Psoas muscle (tissue), 8 donors: ENCODE measurements around the gene UBE2D2. TPM values are rescaled to one million over a fixed set of nuclear protein-coding genes. Genes with fewer than 3 reads are reported as not detected.

Source experiments
- ATAC-seq, 4 donors: fragments of 200-7000 bp; cut with Tn5 transposase; one replicate each; pipeline ENCODE4 v1.9.1; 2020; ENCODE audit warnings: moderate library complexity in 3 of 4, mild to moderate bottlenecking in 2 of 4
- DNase-seq, 2 donors: peaks; one replicate each; pipeline ENCODE4 v3.0.0-alpha.2; 2020
- H3K27ac ChIP-seq: fragments of 200-600 bp; one replicate; pipeline ENCODE4 v1.8.0; 2022
- H3K27me3 ChIP-seq, 3 donors: fragments of 200-600 bp in 1 of 3; one replicate each; pipeline versions ENCODE4 v1.6.1 to v1.8.0; 2013 to 2022; ENCODE audit warnings: low read length in 2 of 3, mild to moderate bottlenecking in 2 of 3, moderate library complexity in 1 of 3; ENCODE audit not compliant: insufficient read depth in 3 of 3
- H3K36me3 ChIP-seq, 2 donors: fragments of 200-600 bp in 1 of 2; one replicate each; pipeline versions ENCODE4 v1.6.1 to v1.8.0; 2013 to 2022; ENCODE audit warnings: low read depth in 1 of 2, mild to moderate bottlenecking in 1 of 2, moderate library complexity in 1 of 2; ENCODE audit not compliant: insufficient read depth in 1 of 2
- H3K4me1 ChIP-seq: fragments of 200-600 bp; one replicate; pipeline ENCODE4 v1.8.0; 2022
- H3K4me3 ChIP-seq: fragments of 200-600 bp; one replicate; pipeline ENCODE4 v1.8.0; 2022; ENCODE audit warnings: mild to moderate bottlenecking
- H3K9me3 ChIP-seq: fragments of 200-600 bp; one replicate; pipeline ENCODE4 v1.8.0; 2022
- WGBS, 3 donors: extraction: QIAGEN DNeasy Blood & Tissue Kit; methylation state at CpG; one replicate each; pipeline versions ENCODE4 v1.1.6 to v1.1.7; 2013; 5-methylcytosine and 5-hydroxymethylcytosine counted together
- intact Hi-C, 2 donors: fragments of 100-400 bp; cut with DNase I; formaldehyde crosslinking; loops; one replicate each; pipeline versions ENCODE4 v1.11.0 to v1.14.2; 2022
- polyA plus RNA-seq, 3 donors: library from polyadenylated mRNA; stranded (reverse); fragments of 200-250 nt; gene quantifications; one replicate each; pipeline ENCODE4 v1.2.3, GENCODE V29; 2013
- total RNA-seq, 4 donors: library from RNA; stranded (reverse); fragmentation: NEBNext Ultra II Directional in 2 of 4; extraction: Animal tissue kit (Norgen Biotek cat#: 25700) in 2 of 4; gene quantifications; one replicate each; pipeline versions ENCODE4 v1.2.1 to v1.2.4, GENCODE V29; 2021 to 2023
- TF ChIP-seq, protein P1 (sequence below): fragments of 200-600 bp; IDR thresholded peaks from one replicate; pipeline ENCODE4 v1.8.0; 2022; ENCODE audit warnings: antibody characterized with exemption
- donor health status: healthy with polysubstance abuse.
- donor health status: DM: no; HTN: no; CAD: no; lungs with moderate emphysema.
- donor health status: Bipolar disorder and iron deficiency.
- donor health status: healthy.
- donor health status: DM: yes; HTN: yes; CAD: no.
- donor health status: DM: no; HTN: no; CAD: no.
- donor health status: DM: no; HTN: no; CAD: no.
- donor health status: DM: yes; HTN: yes; CAD: no.

Gene UBE2D2
- total and polyA plus RNA-seq, 7 donors: 107 to 243 (median 163) TPM

DNA sequence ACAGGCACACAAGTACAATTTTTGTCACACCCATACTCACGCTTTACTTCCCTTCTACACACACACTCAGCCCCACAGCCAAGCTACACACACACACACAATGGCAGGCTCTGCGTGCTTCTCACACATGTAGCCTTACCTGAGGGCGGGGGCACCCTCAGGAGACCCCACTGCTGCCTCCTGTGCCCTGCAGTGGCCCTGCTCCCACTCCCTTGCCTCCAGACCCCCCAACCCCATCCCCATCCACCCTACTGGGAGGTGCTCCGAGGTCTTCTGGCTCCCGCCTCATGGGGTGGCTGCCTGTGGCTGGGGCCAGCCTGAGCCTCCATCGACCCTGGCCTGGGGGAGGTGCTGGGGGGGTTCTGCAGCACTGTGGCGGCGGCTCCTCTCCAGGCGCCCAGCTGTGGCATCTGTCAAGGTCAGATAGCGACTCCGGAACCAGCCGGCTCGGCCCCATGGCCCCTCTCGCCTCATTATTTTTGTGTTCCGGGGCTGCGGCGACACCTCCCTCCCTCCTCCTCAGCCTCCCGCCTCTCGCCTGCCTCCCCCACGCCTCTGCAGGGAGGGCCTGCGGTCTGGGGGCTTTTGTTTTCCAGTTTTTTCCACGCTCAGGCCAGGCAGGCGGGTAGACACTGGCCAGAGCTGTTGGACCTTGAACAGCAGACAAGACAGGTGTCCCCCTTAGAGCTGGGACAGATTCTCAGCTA is 108.7 kb downstream of the UBE2D2 start:
- TF ChIP-seq, protein P1, sequence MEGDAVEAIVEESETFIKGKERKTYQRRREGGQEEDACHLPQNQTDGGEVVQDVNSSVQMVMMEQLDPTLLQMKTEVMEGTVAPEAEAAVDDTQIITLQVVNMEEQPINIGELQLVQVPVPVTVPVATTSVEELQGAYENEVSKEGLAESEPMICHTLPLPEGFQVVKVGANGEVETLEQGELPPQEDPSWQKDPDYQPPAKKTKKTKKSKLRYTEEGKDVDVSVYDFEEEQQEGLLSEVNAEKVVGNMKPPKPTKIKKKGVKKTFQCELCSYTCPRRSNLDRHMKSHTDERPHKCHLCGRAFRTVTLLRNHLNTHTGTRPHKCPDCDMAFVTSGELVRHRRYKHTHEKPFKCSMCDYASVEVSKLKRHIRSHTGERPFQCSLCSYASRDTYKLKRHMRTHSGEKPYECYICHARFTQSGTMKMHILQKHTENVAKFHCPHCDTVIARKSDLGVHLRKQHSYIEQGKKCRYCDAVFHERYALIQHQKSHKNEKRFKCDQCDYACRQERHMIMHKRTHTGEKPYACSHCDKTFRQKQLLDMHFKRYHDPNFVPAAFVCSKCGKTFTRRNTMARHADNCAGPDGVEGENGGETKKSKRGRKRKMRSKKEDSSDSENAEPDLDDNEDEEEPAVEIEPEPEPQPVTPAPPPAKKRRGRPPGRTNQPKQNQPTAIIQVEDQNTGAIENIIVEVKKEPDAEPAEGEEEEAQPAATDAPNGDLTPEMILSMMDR: no peak
- intact Hi-C loops: no loop called here
- Histone ChIP-seq H3K27ac (peak overlapping the region; percentile 98), H3K4me1 (peaks cover 97% of the 10 kb centered on the region), H3K9me3 (no peaks in the 10 kb centered on the region), H3K27me3 (no peaks in the 10 kb centered on the region), H3K36me3 (no peaks in the 10 kb centered on the region), H3K4me3 (peak overlapping the region; percentile 67)
- peak in 2 of 4 donors; percentile 2 to 6 for ATAC-seq
- 12 to 27% (median 18%) methylated on average over 23 of the region's 23 CpGs for WGBS, 3 donors
- DNase-seq: no peak

DNA sequence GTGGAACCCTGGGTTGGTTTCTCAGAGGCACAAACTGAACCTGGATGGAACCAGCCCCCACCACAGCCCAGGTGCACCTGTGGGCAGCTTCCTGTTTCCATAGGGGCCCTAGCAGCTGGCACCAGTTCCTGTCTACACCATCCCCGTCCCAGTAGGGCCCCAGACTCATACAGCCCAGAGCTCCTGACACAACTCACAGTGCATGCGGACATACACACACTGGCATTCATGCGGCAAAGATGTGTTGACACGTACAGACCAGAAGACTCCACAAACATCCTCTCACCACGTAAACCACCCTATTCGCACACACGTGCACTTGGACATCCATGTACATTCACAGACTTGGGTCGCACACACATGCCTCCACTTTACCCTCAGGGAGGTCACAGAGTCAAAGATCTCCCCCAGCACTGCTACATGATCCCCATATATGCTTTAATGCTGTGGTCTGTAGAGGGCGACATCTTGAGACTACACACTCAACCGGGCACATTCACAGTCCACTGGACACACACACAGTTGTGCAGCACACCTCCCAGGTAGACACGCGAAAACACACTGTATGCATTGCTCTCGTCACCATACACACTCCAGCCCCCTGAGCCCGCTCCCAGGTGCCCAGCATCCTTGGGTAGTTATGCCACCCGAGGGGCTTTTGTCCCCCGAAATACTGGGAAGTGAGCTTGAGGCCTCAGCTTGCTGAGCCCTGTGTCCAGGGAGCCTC is 109.4 kb downstream of the UBE2D2 start:
- Histone ChIP-seq H3K4me3 (peak overlapping the region; percentile 67), H3K4me1 (peaks cover 96% of the 10 kb centered on the region), H3K27ac (peak overlapping the region; percentile 98), H3K36me3 (no peaks in the 10 kb centered on the region), H3K9me3 (no peaks in the 10 kb centered on the region), H3K27me3 (no peaks in the 10 kb centered on the region)
- 31 to 56% (median 36%) methylated on average over 16 of the region's 16 CpGs for WGBS, 3 donors
- DNase-seq: no peak
- peak in 3 of 4 donors; percentile 16 to 36 (median 26) for ATAC-seq
- TF ChIP-seq, protein P1: no peak
- intact Hi-C loops: no loop called here

DNA sequence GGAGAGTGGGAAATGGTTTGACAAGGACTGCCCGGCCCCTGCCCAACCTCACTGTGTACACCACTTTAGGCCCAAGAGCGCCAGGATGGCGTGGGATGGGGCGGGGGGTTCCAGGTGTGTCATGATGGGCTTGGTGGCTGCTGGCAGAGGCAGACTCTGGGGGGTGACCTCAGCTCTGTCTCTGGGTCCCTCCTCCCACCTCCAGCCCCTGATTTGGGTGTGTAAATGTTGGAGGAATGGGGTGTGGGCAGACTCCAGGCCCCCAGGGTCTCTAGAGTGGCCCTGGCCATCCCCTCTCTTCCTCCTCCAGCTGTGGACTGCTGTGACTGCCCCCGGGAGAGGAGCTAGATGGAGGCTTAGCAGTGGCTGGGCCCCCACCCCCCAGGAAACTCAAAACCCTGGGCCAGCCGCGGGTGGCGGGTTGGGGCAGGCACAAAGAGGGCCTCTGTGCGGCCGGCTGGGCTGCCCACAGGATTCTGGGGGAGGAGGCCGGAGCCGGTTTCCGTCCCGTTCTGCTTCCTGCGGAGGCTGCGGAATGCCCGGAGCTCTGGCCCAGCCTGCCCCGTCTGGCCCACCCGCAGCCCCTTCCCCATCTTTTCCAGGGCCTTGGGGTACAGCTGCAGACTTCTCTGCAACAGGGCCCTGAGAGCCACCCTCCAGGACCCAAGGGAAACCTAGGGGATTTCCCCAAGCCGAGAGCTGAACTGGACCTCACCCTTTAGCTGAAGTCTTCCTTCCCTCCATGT is 110.1 kb downstream of the UBE2D2 start:
- TF ChIP-seq, protein P1: no peak
- peak overlapping the region; percentile 98 for H3K27ac ChIP-seq
- DNase-seq (no peak), ATAC-seq (peak in 3 of 4 donors; percentile 11 to 61 (median 21))
- 19 to 27% (median 21%) methylated on average over 16 to 20 of the region's 20 CpGs for WGBS, 3 donors
- H3K4me1 ChIP-seq: peaks cover 91% of the 10 kb centered on the region
- H3K4me3 ChIP-seq: peak overlapping the region; percentile 67
- H3K36me3 ChIP-seq: no peaks in the 10 kb centered on the region
- H3K27me3 ChIP-seq: no peaks in the 10 kb centered on the region
- intact Hi-C loops: no loop called here
- H3K9me3 ChIP-seq: no peaks in the 10 kb centered on the region

DNA sequence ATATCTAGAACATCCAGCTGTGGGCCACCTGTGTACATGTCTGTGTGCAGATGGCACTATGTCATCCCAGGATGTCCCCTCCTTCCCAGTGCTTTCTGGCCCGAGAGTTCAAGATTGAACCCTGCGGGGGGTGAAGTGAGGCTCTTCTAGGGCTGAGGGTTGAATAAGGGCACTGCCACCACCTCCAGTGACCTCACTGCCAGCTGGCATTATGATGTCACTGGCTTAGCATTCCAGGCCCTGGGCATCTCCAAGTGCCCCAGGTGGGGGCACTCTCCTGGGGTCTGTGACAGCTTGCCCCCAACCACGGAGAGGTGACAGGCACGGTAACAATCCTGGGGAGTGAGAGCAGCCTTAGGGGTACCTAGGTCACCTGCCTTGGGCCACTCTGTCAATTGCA is 114.1 kb downstream of the UBE2D2 start:
- TF ChIP-seq, protein P1: no peak
- ATAC-seq (peak; percentile 16 to 36 (median 26)), DNase-seq (no peak)
- intact Hi-C loops: no loop called here
- no peak overlapping the region for H3K4me3 ChIP-seq
- peaks cover 89% of the 10 kb centered on the region for H3K4me1 ChIP-seq
- peak overlapping the region; percentile 98 for H3K27ac ChIP-seq
- 23 to 46% (median 39%) methylated on average over 4 of the region's 4 CpGs for WGBS, 3 donors
- peaks cover 0 to 5% of the 10 kb centered on the region in 2 donors for H3K36me3 ChIP-seq
- H3K27me3 ChIP-seq: no peaks in the 10 kb centered on the region
- H3K9me3 ChIP-seq: no peaks in the 10 kb centered on the region
